ENCODE data around the gene TRNT1. TPM values are rescaled to one million over a fixed set of nuclear protein-coding genes. Genes with fewer than 3 reads are reported as not detected.

Gene TRNT1
- total and polyA plus RNA-seq, 9 donors = 8.5 to 29.0 (median 15.5) TPM

- 86 to 93% (median 90%) methylated on average over 6 of the region's 6 CpGs for WGBS, 3 donors
- Histone ChIP-seq H3K4me1 (ENCODE audit: insufficient read depth) (no peaks in the 10 kb centered on the region), H3K27ac (no peak overlapping the region), H3K4me3 (no peak overlapping the region), H3K9me3 (no peaks in the 10 kb centered on the region), H3K36me3 (no peaks in the 10 kb centered on the region), H3K27me3 (no peaks in the 10 kb centered on the region)
- DNase-seq = no peak
- TF ChIP-seq CTCF (IDR thresholded peaks at IDR 0.05) (no peak), POLR2A (IDR thresholded peaks at IDR 0.05) (no peak), EP300 (IDR thresholded peaks at IDR 0.05) (no peak)
- intact Hi-C loops (cut with DNase I) = no loop called here
Observed at GRCh38 chr3:3102751-3103150, 24.0 kb upstream of the TRNT1 start.

GRCh38 chr3:3105246-3105645, 21.5 kb upstream of the TRNT1 start:
- intact Hi-C loops (cut with DNase I) = no loop called here
- H3K4me1 ChIP-seq (ENCODE audit: insufficient read depth) = no peaks in the 10 kb centered on the region
- no peaks in the 10 kb centered on the region for H3K9me3 ChIP-seq
- H3K27ac ChIP-seq = no peak overlapping the region
- TF ChIP-seq POLR2A (IDR thresholded peaks at IDR 0.05) = no peak
- TF ChIP-seq CTCF (IDR thresholded peaks at IDR 0.05) = no peak
- no peak for TF ChIP-seq EP300 (IDR thresholded peaks at IDR 0.05)
- no peak overlapping the region for H3K4me3 ChIP-seq
- WGBS, 3 donors = 87 to 93% (median 87%) methylated on average over 3 of the region's 3 CpGs
- DNase-seq = no peak
- H3K27me3 ChIP-seq = no peaks in the 10 kb centered on the region
- H3K36me3 ChIP-seq = no peaks in the 10 kb centered on the region

GRCh38 chr3:3105815-3106214, 20.9 kb upstream of the TRNT1 start:
- intact Hi-C loops (cut with DNase I) = no loop called here
- Histone ChIP-seq H3K9me3 (no peaks in the 10 kb centered on the region), H3K36me3 (no peaks in the 10 kb centered on the region), H3K4me3 (no peak overlapping the region), H3K27ac (no peak overlapping the region), H3K27me3 (no peaks in the 10 kb centered on the region), H3K4me1 (ENCODE audit: insufficient read depth) (no peaks in the 10 kb centered on the region)
- WGBS, 3 donors = 55 to 70% (median 59%) methylated on average over 4 of the region's 4 CpGs
- no peak for DNase-seq
- no peak for TF ChIP-seq CTCF (IDR thresholded peaks at IDR 0.05)
- no peak for TF ChIP-seq EP300 (IDR thresholded peaks at IDR 0.05)
- no peak for TF ChIP-seq POLR2A (IDR thresholded peaks at IDR 0.05)

GRCh38 chr3:3107181-3107580, 19.6 kb upstream of the TRNT1 start:
- Histone ChIP-seq H3K9me3 (no peaks in the 10 kb centered on the region), H3K27ac (no peak overlapping the region), H3K4me3 (no peak overlapping the region), H3K36me3 (no peaks in the 10 kb centered on the region), H3K4me1 (ENCODE audit: insufficient read depth) (no peaks in the 10 kb centered on the region), H3K27me3 (no peaks in the 10 kb centered on the region)
- 96 to 100% (median 98%) methylated on average over 3 of the region's 3 CpGs for WGBS, 3 donors
- intact Hi-C loops (cut with DNase I) = no loop called here
- DNase-seq = no peak
- TF ChIP-seq CTCF (IDR thresholded peaks at IDR 0.05) (no peak), EP300 (IDR thresholded peaks at IDR 0.05) (no peak), POLR2A (IDR thresholded peaks at IDR 0.05) (no peak)

- no peaks in the 10 kb centered on the region for H3K4me1 ChIP-seq (ENCODE audit: insufficient read depth)
- intact Hi-C loops (cut with DNase I) = no loop called here
- no peak overlapping the region for H3K27ac ChIP-seq
Observed at GRCh38 chr3:3107858-3108257, 18.9 kb upstream of the TRNT1 start.

More at GRCh38 chr3:3107858-3108257, 18.9 kb upstream of the TRNT1 start:
- H3K27me3 ChIP-seq = no peaks in the 10 kb centered on the region
- TF ChIP-seq POLR2A (IDR thresholded peaks at IDR 0.05) (no peak), CTCF (IDR thresholded peaks at IDR 0.05) (no peak), EP300 (IDR thresholded peaks at IDR 0.05) (no peak)
- no peak for DNase-seq
- H3K36me3 ChIP-seq = no peaks in the 10 kb centered on the region
- H3K9me3 ChIP-seq = no peaks in the 10 kb centered on the region
- no peak overlapping the region for H3K4me3 ChIP-seq
- 83 to 88% (median 85%) methylated on average over 3 of the region's 3 CpGs for WGBS, 3 donors

Measured in ovary (tissue), 9 donors.